ENCODE measurements around the gene SCN4B.

Gene SCN4B

GRCh38 chr11:118086913-118087768 lies 65.5 kb downstream of the SCN4B start, which contains the start of gene SMIM35:
SMIM35 (minus strand) TSS chr11:118086963; CDS start chr11:118086757, 206 bp downstream.
- DNase-seq (ENCODE audit: insufficient read length) (no peak), FAIRE-seq (no peak)
- no peak for TF ChIP-seq POLR2AphosphoS5 (IDR thresholded peaks at IDR 0.05; ENCODE audit: low read depth, low read length)
- TF ChIP-seq POLR2A (IDR thresholded peaks at IDR 0.05; ENCODE audit: low read depth, low read length) = no peak
- TF ChIP-seq TAF1 (IDR thresholded peaks at IDR 0.05; ENCODE audit: borderline replicate concordance, low read depth, low read length) = no peak

GRCh38 chr11:118084656-118085055 lies 68.0 kb downstream of the SCN4B start:
- FAIRE-seq = no peak
- TF ChIP-seq POLR2AphosphoS5 (IDR thresholded peaks at IDR 0.05; ENCODE audit: low read depth, low read length) (no peak), POLR2A (IDR thresholded peaks at IDR 0.05; ENCODE audit: low read depth, low read length) (no peak), TAF1 (IDR thresholded peaks at IDR 0.05; ENCODE audit: borderline replicate concordance, low read depth, low read length) (no peak)
- no peak for DNase-seq (ENCODE audit: insufficient read length)

DNA sequence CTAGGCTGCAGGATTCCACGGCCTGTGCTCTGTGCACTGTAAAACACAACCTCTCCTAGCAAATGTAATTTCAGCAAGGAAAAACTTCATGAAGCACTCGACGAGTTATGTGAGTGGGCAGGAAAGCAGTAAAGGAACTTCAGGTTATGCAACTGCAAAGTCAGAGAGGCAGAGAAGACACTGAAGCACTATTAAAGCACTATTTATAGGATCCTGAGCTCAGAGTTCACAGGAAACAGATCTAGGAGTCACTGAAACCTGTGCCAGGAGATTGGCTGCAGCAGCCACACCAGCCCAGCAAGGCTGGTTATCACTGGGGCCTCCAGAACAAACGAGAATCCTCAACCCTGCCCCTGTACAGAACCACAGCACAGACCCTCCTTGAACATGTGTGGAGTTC lies 68.4 kb downstream of the SCN4B start:
- no peak for FAIRE-seq
- no peak for TF ChIP-seq POLR2A (IDR thresholded peaks at IDR 0.05; ENCODE audit: low read depth, low read length)
- no peak for TF ChIP-seq TAF1 (IDR thresholded peaks at IDR 0.05; ENCODE audit: borderline replicate concordance, low read depth, low read length)
- TF ChIP-seq POLR2AphosphoS5 (IDR thresholded peaks at IDR 0.05; ENCODE audit: low read depth, low read length) = no peak
- DNase-seq (ENCODE audit: insufficient read length) = no peak
